Activated naive CD8-positive, alpha-beta T cell treated with anti-CD3 and anti-CD28 coated beads, Interleukin-2, amount 10 ng/mL, durations not matched to agents 7 days and 5 days (primary cell): ENCODE results near the gene PDE11A. TPM values are rescaled to one million over a fixed set of nuclear protein-coding genes. Genes with fewer than 3 reads are reported as not detected.

Source experiments
- ATAC-seq: fragments of 150-1000 bp; cut with Tn5 transposase; one replicate; pipeline ENCODE4 v1.10.0; 2021; ENCODE audit warnings: low read depth, moderate library complexity
- POLR2A ChIA-PET: fragments of 350-600 bp; sonication (Branson Sonifier 250); formaldehyde crosslinking; loops from one replicate; lab custom pipeline; 2021; ENCODE audit warnings: antibody characterized with exemption; lab: Charles Lee
- DNase-seq: peaks from one replicate; pipeline ENCODE4 v3.0.0; 2021
- H3K27ac Mint-ChIP-seq: one replicate; pipeline ENCODE4 v1.8.0; 2022; ENCODE audit warnings: mild to moderate bottlenecking, mixed read lengths
- H3K27me3 Mint-ChIP-seq: one replicate; pipeline ENCODE4 v1.8.0; 2022; ENCODE audit warnings: mild to moderate bottlenecking, moderate library complexity, mixed read lengths
- H3K36me3 Mint-ChIP-seq: one replicate; pipeline ENCODE4 v1.8.0; 2021; ENCODE audit warnings: mild to moderate bottlenecking, mixed read lengths
- H3K4me1 Mint-ChIP-seq: one replicate; pipeline ENCODE4 v1.8.0; 2021; ENCODE audit warnings: mixed read lengths
- H3K4me3 Mint-ChIP-seq: one replicate; pipeline ENCODE4 v1.8.0; 2022; ENCODE audit warnings: mild to moderate bottlenecking, moderate library complexity, mixed read lengths
- H3K9me3 Mint-ChIP-seq: one replicate; pipeline ENCODE4 v1.8.0; 2021; ENCODE audit warnings: mixed read lengths
- total RNA-seq, 2 experiments: library from RNA; stranded (reverse); gene quantifications; one replicate each; pipeline ENCODE4 v1.2.3, GENCODE V29; 2021

Gene PDE11A
- total RNA-seq, 2 experiments from 2014 or later, result not detected

DNA sequence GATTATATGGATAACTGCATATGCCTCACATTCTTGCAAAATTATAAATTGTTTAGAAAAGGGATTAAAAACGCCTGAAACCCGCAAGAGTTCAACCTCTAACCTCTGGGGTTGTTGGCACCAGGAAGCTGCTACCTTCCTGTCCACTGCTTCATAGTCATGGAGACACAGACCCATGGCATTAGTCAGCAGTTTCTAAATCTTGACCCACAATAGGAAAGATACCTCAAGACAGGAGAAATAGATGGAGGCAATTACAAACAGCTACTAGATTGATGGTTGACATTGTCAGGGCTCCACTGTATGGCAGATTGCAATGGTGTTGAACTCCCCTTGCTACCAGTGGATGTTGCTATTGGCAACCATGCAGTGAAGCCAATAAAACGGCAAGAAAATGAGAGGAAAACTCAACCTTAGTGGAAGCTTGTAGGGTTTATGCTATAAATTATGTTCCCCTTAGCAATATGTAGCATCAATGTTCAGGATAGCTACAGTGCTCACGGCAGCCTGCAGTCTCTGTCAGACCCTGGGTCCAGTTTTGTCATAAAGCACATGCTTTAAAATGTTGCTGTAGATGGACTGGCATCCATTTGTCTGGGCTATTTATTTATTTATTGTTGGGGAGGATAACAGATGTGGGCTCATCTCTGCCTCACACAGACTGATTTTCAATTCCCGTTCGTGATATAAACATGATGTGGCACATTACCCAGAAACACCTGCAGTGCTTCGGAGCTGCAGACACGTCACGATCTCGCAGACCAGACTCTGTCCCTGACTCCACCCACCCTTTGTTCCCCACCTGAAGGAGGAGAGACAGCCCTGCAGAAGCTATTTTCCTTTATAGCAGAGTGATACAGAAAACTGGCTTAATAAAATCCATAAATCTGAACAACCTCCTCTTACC, 446.6 kb downstream of the PDE11A start:
- Mint-ChIP-seq H3K27me3 (peaks cover 29% of the 10 kb centered on the region), H3K36me3 (no peaks in the 10 kb centered on the region), H3K4me1 (peaks cover 4% of the 10 kb centered on the region), H3K4me3 (peak overlapping the region; percentile 45), H3K27ac (no peak overlapping the region), H3K9me3 (no peaks in the 10 kb centered on the region)
- POLR2A ChIA-PET, result no interaction called here
- ATAC-seq (no peak), DNase-seq (no peak)

- POLR2A ChIA-PET, result no interaction called here
- DNase-seq (no peak), ATAC-seq (no peak)
- H3K4me1 Mint-ChIP-seq, result peaks cover 4% of the 10 kb centered on the region
- H3K36me3 Mint-ChIP-seq, result no peaks in the 10 kb centered on the region
- H3K9me3 Mint-ChIP-seq, result no peaks in the 10 kb centered on the region
- H3K4me3 Mint-ChIP-seq, result no peak overlapping the region
- no peak overlapping the region for H3K27ac Mint-ChIP-seq
- H3K27me3 Mint-ChIP-seq, result peaks cover 24% of the 10 kb centered on the region
These were observed 450.1 kb downstream of the PDE11A start for GRCh38 chr2:177622521-177622920.

- ATAC-seq (no peak), DNase-seq (no peak)
- POLR2A ChIA-PET, result no interaction called here
- Mint-ChIP-seq H3K4me1 (no peaks in the 10 kb centered on the region), H3K36me3 (peaks cover 2% of the 10 kb centered on the region), H3K4me3 (no peak overlapping the region), H3K27ac (no peak overlapping the region), H3K27me3 (peaks cover 18% of the 10 kb centered on the region), H3K9me3 (peaks cover 5% of the 10 kb centered on the region)
These were observed 452.6 kb downstream of the PDE11A start for GRCh38 chr2:177619986-177620385.

DNA sequence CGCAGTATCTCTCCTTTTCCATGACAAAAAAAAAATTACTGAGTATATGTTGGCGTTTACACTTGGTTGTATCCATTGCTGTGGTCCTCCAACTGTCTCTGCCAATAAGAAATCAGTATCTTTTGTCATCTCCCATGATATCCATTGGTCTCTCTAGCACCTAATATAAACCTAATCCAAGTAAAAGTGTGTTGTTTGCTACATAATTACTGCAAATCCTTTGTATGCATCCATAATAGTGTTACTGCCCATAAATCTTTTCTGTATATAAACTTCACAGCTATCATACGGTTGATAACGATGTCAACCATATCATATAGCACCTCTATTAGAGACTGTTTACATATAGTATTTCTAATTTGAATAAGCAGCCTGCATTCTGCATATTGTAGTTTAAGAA, 453.1 kb downstream of the PDE11A start:
- Mint-ChIP-seq H3K27ac (peak overlapping the region; percentile 44), H3K4me1 (no peaks in the 10 kb centered on the region), H3K4me3 (peak overlapping the region; percentile 89), H3K9me3 (peaks cover 5% of the 10 kb centered on the region), H3K36me3 (peaks cover 2% of the 10 kb centered on the region), H3K27me3 (peaks cover 21% of the 10 kb centered on the region)
- no peak for ATAC-seq
- DNase-seq, result no peak
- POLR2A ChIA-PET, result no interaction called here

DNA sequence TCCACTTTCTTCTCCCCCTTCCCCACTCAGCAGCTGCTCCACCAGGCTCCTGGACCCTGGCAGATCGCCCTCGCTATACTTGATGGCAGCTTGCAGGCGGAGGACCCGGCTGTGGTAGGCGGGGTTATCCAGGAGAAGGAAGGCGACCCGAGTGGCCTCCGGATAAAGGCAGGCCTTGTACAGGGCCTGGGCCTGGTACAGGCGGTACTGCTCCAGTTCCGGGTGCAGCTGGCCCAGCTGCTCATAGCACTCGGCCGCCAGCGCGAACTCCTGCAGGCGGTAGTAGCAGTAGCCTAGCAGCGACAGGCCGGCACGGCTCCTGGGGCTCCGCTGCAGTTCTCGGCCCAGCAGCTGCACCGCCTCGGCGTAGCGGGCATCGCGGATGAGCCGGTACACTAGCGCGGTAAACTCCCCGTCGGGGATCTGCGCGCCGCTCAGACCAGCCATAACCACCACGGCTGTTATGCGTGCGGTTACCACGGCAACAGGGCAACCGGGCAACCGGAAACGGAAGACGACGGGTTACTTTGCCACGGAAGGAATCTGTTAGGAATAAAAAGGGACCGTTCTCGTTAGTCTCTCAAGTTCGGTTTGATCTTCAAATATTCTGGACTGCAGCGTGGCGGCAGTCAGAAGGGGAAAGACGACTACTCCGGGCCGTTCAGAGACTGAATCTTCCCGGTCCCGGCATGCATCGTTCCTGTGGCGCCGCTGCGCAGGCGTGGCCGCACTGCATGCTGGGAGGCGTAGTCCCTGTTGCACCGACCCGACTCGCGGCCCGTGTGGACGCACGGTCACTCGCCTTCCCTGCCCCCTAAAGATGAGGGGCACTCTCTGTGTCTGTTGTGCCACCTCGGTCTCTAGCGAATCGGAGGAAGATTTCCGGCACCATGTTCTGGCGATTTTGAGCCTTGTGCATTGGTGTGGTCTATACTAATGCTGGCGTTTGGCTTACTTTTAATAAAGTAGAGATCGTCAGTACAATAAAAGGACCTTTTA, 454.0 kb downstream of the PDE11A start:
- Mint-ChIP-seq H3K27ac (peak overlapping the region; percentile 94), H3K4me1 (no peaks in the 10 kb centered on the region), H3K4me3 (peak overlapping the region; percentile 89), H3K9me3 (peaks cover 5% of the 10 kb centered on the region), H3K36me3 (peaks cover 2% of the 10 kb centered on the region), H3K27me3 (peaks cover 20% of the 10 kb centered on the region)
- peak; percentile 88 for DNase-seq
- POLR2A ChIA-PET, result no interaction called here
- peak; percentile 94 for ATAC-seq

DNA sequence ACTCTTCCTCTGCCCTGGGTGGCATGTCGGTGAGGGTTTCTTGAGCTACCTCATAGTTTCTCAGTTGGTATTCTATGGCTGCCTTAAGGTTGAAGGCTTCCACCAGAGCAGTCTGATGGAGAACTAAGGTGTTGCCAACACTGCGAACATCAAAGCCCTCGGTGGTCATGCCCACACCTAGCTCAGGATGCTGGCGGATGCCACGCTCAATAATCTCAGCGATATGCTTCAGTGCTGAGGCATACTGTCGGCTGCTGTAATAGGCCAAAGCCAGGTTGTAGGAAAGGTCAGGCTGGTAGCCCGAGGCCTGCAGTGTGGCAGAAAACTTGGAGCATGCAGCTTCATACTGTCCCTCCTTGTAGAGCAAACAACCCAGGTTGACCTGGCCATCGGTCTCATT, 454.7 kb downstream of the PDE11A start:
- Mint-ChIP-seq H3K27ac (peak overlapping the region; percentile 94), H3K27me3 (peaks cover 17% of the 10 kb centered on the region), H3K9me3 (peaks cover 5% of the 10 kb centered on the region), H3K4me1 (no peaks in the 10 kb centered on the region), H3K4me3 (peak overlapping the region; percentile 89), H3K36me3 (peaks cover 2% of the 10 kb centered on the region)
- POLR2A ChIA-PET, result no interaction called here
- DNase-seq (no peak), ATAC-seq (no peak)

- no peak for DNase-seq
- Mint-ChIP-seq H3K4me3 (no peak overlapping the region), H3K36me3 (peaks cover 2% of the 10 kb centered on the region), H3K27me3 (peaks cover 17% of the 10 kb centered on the region), H3K4me1 (no peaks in the 10 kb centered on the region), H3K9me3 (peaks cover 5% of the 10 kb centered on the region), H3K27ac (no peak overlapping the region)
- ATAC-seq, result no peak
- POLR2A ChIA-PET, result no interaction called here
These were observed 455.8 kb downstream of the PDE11A start for GRCh38 chr2:177616731-177617130.

DNA sequence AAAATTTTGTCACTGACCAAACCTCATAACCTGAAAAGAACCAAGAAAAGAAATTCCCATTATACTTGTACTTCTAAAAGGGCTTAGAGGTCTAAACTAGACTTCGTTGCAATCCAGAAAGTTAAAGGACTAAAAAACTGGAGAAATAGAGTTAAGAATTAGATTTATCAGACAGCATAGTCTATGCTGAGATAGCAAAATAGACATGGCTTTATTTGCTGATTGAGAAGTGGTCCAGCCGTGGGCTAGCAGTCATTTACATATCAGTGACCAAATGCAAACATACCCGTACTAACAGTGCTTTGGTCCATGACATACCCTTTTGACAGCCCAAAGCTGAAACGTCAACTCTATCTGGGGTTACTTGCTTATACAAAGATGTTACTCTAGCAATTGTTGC, 456.5 kb downstream of the PDE11A start:
- H3K9me3 Mint-ChIP-seq, result peaks cover 5% of the 10 kb centered on the region
- no peak overlapping the region for H3K4me3 Mint-ChIP-seq
- ATAC-seq (no peak), DNase-seq (no peak)
- POLR2A ChIA-PET, result no interaction called here
- no peaks in the 10 kb centered on the region for H3K4me1 Mint-ChIP-seq
- peaks cover 2% of the 10 kb centered on the region for H3K36me3 Mint-ChIP-seq
- peaks cover 13% of the 10 kb centered on the region for H3K27me3 Mint-ChIP-seq
- no peak overlapping the region for H3K27ac Mint-ChIP-seq

DNA sequence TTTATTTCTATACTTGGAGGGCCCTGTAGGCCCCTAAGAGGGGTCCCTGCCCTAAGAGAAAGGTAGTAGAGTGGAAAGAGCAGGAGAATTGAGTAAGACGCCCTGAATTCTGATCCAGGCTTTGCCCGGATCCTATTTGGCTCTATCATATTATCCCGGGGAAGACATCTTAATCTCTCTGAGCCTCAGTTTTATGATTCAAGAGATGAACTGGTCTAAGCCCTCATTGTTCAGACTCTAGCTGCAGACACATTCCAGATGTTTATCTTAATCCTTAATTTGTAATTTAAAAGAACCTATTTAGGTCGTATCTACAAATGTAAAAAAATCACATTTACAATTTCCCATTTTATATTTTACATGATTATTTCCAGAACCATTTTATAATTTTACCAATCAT, 459.9 kb downstream of the PDE11A start:
- H3K36me3 Mint-ChIP-seq, result peaks cover 5% of the 10 kb centered on the region
- H3K4me1 Mint-ChIP-seq, result no peaks in the 10 kb centered on the region
- H3K27ac Mint-ChIP-seq, result no peak overlapping the region
- no peak overlapping the region for H3K4me3 Mint-ChIP-seq
- DNase-seq (no peak), ATAC-seq (no peak)
- POLR2A ChIA-PET, result no interaction called here
- H3K27me3 Mint-ChIP-seq, result peaks cover 16% of the 10 kb centered on the region
- H3K9me3 Mint-ChIP-seq, result peaks cover 12% of the 10 kb centered on the region

DNA sequence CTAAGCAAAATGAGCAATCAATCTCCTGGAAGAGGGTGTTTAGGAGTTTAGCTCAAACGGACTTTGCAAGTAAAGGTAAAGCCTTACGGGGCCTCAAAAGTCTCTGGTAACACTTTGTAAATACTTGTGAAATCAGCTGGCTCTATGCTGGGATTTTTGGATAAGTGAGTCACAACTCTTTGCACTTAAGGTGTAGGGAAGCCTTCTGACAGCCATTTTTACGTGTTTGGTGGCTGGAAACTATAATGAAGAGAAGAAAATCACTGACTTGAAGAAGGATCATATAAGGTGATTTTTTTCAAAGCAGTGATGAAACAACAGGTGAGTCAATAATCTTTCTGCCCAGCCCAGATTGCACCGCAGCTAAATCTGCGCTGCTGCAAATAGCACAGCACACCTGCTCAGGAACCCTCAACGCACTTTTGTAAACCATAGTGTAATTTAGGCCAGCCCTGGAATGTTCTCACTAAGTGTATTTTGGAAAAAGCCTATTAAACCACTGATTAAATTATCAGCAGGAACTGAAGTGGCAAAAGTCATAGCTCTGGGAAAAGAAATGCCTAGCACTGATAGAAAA, 461.2 kb downstream of the PDE11A start:
- Mint-ChIP-seq H3K9me3 (peaks cover 9% of the 10 kb centered on the region), H3K4me1 (no peaks in the 10 kb centered on the region), H3K4me3 (no peak overlapping the region), H3K27ac (no peak overlapping the region), H3K36me3 (peaks cover 5% of the 10 kb centered on the region), H3K27me3 (peaks cover 13% of the 10 kb centered on the region)
- POLR2A ChIA-PET, result no interaction called here
- DNase-seq (no peak), ATAC-seq (no peak)

GRCh38 chr2:177610813-177611212, 461.8 kb downstream of the PDE11A start:
- H3K36me3 Mint-ChIP-seq, result peaks cover 5% of the 10 kb centered on the region
- DNase-seq, result no peak
- H3K4me1 Mint-ChIP-seq, result no peaks in the 10 kb centered on the region
- H3K9me3 Mint-ChIP-seq, result peaks cover 9% of the 10 kb centered on the region
- no peak for ATAC-seq
- POLR2A ChIA-PET, result no interaction called here
- no peak overlapping the region for H3K27ac Mint-ChIP-seq
- peaks cover 10% of the 10 kb centered on the region for H3K27me3 Mint-ChIP-seq
- no peak overlapping the region for H3K4me3 Mint-ChIP-seq

- no peak overlapping the region for H3K27ac Mint-ChIP-seq
These were observed 465.9 kb downstream of the PDE11A start for GRCh38 chr2:177606636-177607035.

More at GRCh38 chr2:177606636-177607035, 465.9 kb downstream of the PDE11A start:
- DNase-seq (no peak), ATAC-seq (no peak)
- Mint-ChIP-seq H3K36me3 (peaks cover 5% of the 10 kb centered on the region), H3K4me3 (no peak overlapping the region), H3K9me3 (peaks cover 9% of the 10 kb centered on the region), H3K4me1 (no peaks in the 10 kb centered on the region), H3K27me3 (peaks cover 11% of the 10 kb centered on the region)
- POLR2A ChIA-PET, result no interaction called here
